Fibroblast of lung (primary cell): Measurements from ENCODE around the gene TSEN54. TPM values are rescaled to one million over a fixed set of nuclear protein-coding genes. Genes with fewer than 3 reads are reported as not detected.

Source experiments
- DNase-seq, 2 donors: peaks; one replicate each; pipeline versions ENCODE4 v3.0.0 to v3.0.0-alpha.2; 2010; ENCODE audit warnings: low read depth in 2 of 2
- H2AFZ ChIP-seq: 2 replicates; pipeline ENCODE4 v1.5.1; 2012; ENCODE audit warnings: low read length, control low read depth, inconsistent platforms
- H3K27ac ChIP-seq: 2 replicates; pipeline ENCODE4 v1.5.1; 2011; ENCODE audit warnings: low read length, control low read depth; ENCODE audit not compliant: insufficient read depth
- H3K27me3 ChIP-seq: 2 replicates; pipeline ENCODE4 v1.5.1; 2011; ENCODE audit warnings: mild to moderate bottlenecking, low read length; ENCODE audit not compliant: control insufficient read depth, insufficient read depth
- H3K36me3 ChIP-seq: 2 replicates; pipeline ENCODE4 v1.5.1; 2011; ENCODE audit warnings: low read length; ENCODE audit not compliant: control insufficient read depth, insufficient read depth
- H3K4me1 ChIP-seq: 2 replicates; pipeline ENCODE4 v1.5.1; 2011; ENCODE audit warnings: low read length; ENCODE audit not compliant: control insufficient read depth, insufficient read depth; ENCODE audit errors: extremely low read depth
- H3K4me2 ChIP-seq: 2 replicates; pipeline ENCODE4 v1.5.1; 2011; ENCODE audit warnings: low read length, control low read depth; ENCODE audit not compliant: insufficient read depth; ENCODE audit errors: extremely low read depth
- H3K4me3 ChIP-seq, 4 experiments: fragments of 200-600 bp in 1 of 4; sonication (generic) in 1 of 4; replicated peaks in 1 of 4; 2 replicates each; pipeline ENCODE4 v1.5.1; 2011 to 2016; ENCODE audit warnings: low read length in 4 of 4, low read depth in 3 of 4, mild to moderate bottlenecking in 3 of 4, control low read depth in 2 of 4, inconsistent platforms in 1 of 4, mixed read lengths in 1 of 4; ENCODE audit not compliant: insufficient read depth in 1 of 4; ENCODE audit errors: control extremely low read depth in 1 of 4
- H3K79me2 ChIP-seq: 2 replicates; pipeline ENCODE4 v1.5.1; 2012; ENCODE audit warnings: mild to moderate bottlenecking, low read length, inconsistent platforms; ENCODE audit not compliant: control insufficient read depth, insufficient read depth
- H3K9ac ChIP-seq: 2 replicates; pipeline ENCODE4 v1.5.1; 2011; ENCODE audit warnings: mild to moderate bottlenecking, low read length, control low read depth; ENCODE audit not compliant: insufficient read depth
- H3K9me3 ChIP-seq: 2 replicates; pipeline ENCODE4 v1.5.1; 2012; ENCODE audit warnings: low read depth, low read length; ENCODE audit not compliant: control insufficient read depth, insufficient read depth
- H4K20me1 ChIP-seq: 2 replicates; pipeline ENCODE4 v1.5.1; 2011; ENCODE audit warnings: low read length; ENCODE audit not compliant: control insufficient read depth, insufficient read depth; ENCODE audit errors: extremely low read depth
- CTCF ChIP-seq, 2 donors: IDR thresholded peaks in 1 of 2; conservative IDR thresholded peaks in 1 of 2; 1 replicate in 1 of 2; 2 replicates in 1 of 2; pipeline ENCODE4 v1.5.1; 2011 to 2012; ENCODE audit warnings: low read length in 2 of 2, control low read depth in 1 of 2, inconsistent platforms in 1 of 2, low read depth in 1 of 2, mild to moderate bottlenecking in 1 of 2
- EZH2 ChIP-seq: IDR thresholded peaks from 2 replicates; pipeline ENCODE4 v1.5.1; 2012; ENCODE audit warnings: low read length, control low read depth, mild to moderate bottlenecking; ENCODE audit errors: missing control alignments
- polyA plus RNA-seq, 2 donors: library from polyadenylated mRNA; depleted of rRNA in 1 of 2; stranded (reverse) in 1 of 2; unstranded in 1 of 2; fragments of >200 nt; gene quantifications; 2 replicates each; pipeline ENCODE4 v1.2.1, GENCODE V29; 2011 to 2012; ENCODE audit warnings: missing spikeins in 1 of 2
- total RNA-seq: library from RNA; depleted of rRNA; stranded (reverse); fragments of >200 nt; gene quantifications from 2 replicates; pipeline ENCODE4 v1.2.1, GENCODE V29; 2014

The TSEN54 gene
- total and polyA plus RNA-seq, 2 donors (not counting 1 experiment from before 2014, with no cell fraction given): 5.3 to 7.8 TPM

GRCh38 chr17:75561927-75562603 lies 45.7 kb downstream of the TSEN54 start:
- H3K36me3 ChIP-seq: no peaks in the 10 kb centered on the region
- H3K9ac ChIP-seq: no peak overlapping the region
- DNase-seq: peak in 1 of 2 donors; percentile 52
- TF ChIP-seq EZH2 (no peak), CTCF (conservative IDR thresholded peaks at IDR 0.05 in 1 of 2, IDR thresholded peaks at IDR 0.05 in 1 of 2; ENCODE audit: low read depth in 1 of 2, low read length in 2 of 2) (no peak)
- H3K27me3 ChIP-seq: peaks cover 2% of the 10 kb centered on the region
- no peaks in the 10 kb centered on the region for H3K9me3 ChIP-seq
- no peaks in the 10 kb centered on the region for H4K20me1 ChIP-seq
- no peak overlapping the region for H3K4me2 ChIP-seq
- no peak overlapping the region for H2AFZ ChIP-seq
- H3K79me2 ChIP-seq: no peaks in the 10 kb centered on the region
- H3K27ac ChIP-seq: no peak overlapping the region
- H3K4me3 ChIP-seq: no peak overlapping the region
- no peaks in the 10 kb centered on the region for H3K4me1 ChIP-seq

- Histone ChIP-seq H3K4me1 (no peaks in the 10 kb centered on the region), H4K20me1 (no peaks in the 10 kb centered on the region), H3K27ac (no peak overlapping the region), H3K9ac (no peak overlapping the region), H3K9me3 (no peaks in the 10 kb centered on the region), H3K4me3 (no peak overlapping the region), H3K27me3 (peaks cover 2% of the 10 kb centered on the region), H3K4me2 (no peak overlapping the region), H2AFZ (no peak overlapping the region), H3K79me2 (no peaks in the 10 kb centered on the region), H3K36me3 (no peaks in the 10 kb centered on the region)
- TF ChIP-seq EZH2: no peak
- TF ChIP-seq CTCF (conservative IDR thresholded peaks at IDR 0.05 in 1 of 2, IDR thresholded peaks at IDR 0.05 in 1 of 2; ENCODE audit: low read depth in 1 of 2, low read length in 2 of 2): no peak
- DNase-seq: no peak
These were observed 46.9 kb downstream of the TSEN54 start for GRCh38 chr17:75563063-75563758.

GRCh38 chr17:75564195-75564594 lies 47.9 kb downstream of the TSEN54 start:
- no peaks in the 10 kb centered on the region for H3K79me2 ChIP-seq
- H3K27ac ChIP-seq: no peak overlapping the region
- H3K4me3 ChIP-seq: no peak overlapping the region
- no peaks in the 10 kb centered on the region for H3K4me1 ChIP-seq
- H3K9ac ChIP-seq: no peak overlapping the region
- H3K9me3 ChIP-seq: no peaks in the 10 kb centered on the region
- no peak overlapping the region for H2AFZ ChIP-seq
- H3K4me2 ChIP-seq: no peak overlapping the region
- H3K27me3 ChIP-seq: peaks cover 2% of the 10 kb centered on the region
- H3K36me3 ChIP-seq: no peaks in the 10 kb centered on the region
- H4K20me1 ChIP-seq: no peaks in the 10 kb centered on the region
- TF ChIP-seq EZH2: no peak
- TF ChIP-seq CTCF (conservative IDR thresholded peaks at IDR 0.05 in 1 of 2, IDR thresholded peaks at IDR 0.05 in 1 of 2; ENCODE audit: low read depth in 1 of 2, low read length in 2 of 2): no peak
- no peak for DNase-seq
